A673 (cell line): ENCODE measurements around the gene RGS7. TPM values are rescaled to one million over a fixed set of nuclear protein-coding genes. Genes with fewer than 3 reads are reported as not detected.

Experiments used
- BruUV-seq: library from RNA; stranded (reverse); fragments of 400-500 nt; replicated peaks from 2 replicates; lab custom pipeline; 2021; lab: Mats Ljungman, UMichigan
- CTCF ChIA-PET: fragments of 300-600 bp; sonication (Branson Sonifier 250); formaldehyde crosslinking; loops from one replicate; lab custom pipeline; 2022; ENCODE audit warnings: antibody characterized with exemption; lab: Charles Lee
- POLR2A ChIA-PET: fragments of 300-600 bp; sonication (Branson Sonifier 250); formaldehyde crosslinking; loops from one replicate; lab custom pipeline; 2022; ENCODE audit warnings: antibody characterized with exemption; ENCODE audit not compliant: low non-redundant PET; lab: Charles Lee
- DNase-seq: peaks from one replicate; pipeline ENCODE4 v3.0.0-alpha.2; 2015; ENCODE audit warnings: low spot score
- H3K27ac ChIP-seq: fragments of 200-600 bp; sonication (generic); 2 replicates; pipeline ENCODE4 v1.5.1; 2016; ENCODE audit warnings: mixed run types, low read depth, mild to moderate bottlenecking, mixed read lengths, antibody characterized with exemption, low read length; ENCODE audit not compliant: poor library complexity, severe bottlenecking
- H3K27me3 ChIP-seq: fragments of 200-600 bp; sonication (generic); replicated peaks from 2 replicates; pipeline ENCODE4 v1.6.1; 2017; ENCODE audit warnings: mixed run types, low read depth, mild to moderate bottlenecking, mixed read lengths, antibody characterized with exemption, low read length; ENCODE audit not compliant: insufficient read depth, poor library complexity
- H3K36me3 ChIP-seq: fragments of 200-600 bp; sonication (generic); 2 replicates; pipeline ENCODE4 v1.6.1; 2016; ENCODE audit warnings: mixed run types, mild to moderate bottlenecking, mixed read lengths, antibody characterized with exemption, low read length; ENCODE audit not compliant: insufficient read depth, poor library complexity, severe bottlenecking
- H3K4me1 ChIP-seq: fragments of 200-600 bp; sonication (generic); 2 replicates; pipeline ENCODE4 v1.6.1; 2017; ENCODE audit warnings: mixed run types, mild to moderate bottlenecking, mixed read lengths, antibody characterized with exemption, low read length; ENCODE audit not compliant: insufficient read depth, poor library complexity, severe bottlenecking
- H3K4me3 ChIP-seq: fragments of 200-600 bp; sonication (generic); 2 replicates; pipeline ENCODE4 v1.5.1; 2016; ENCODE audit warnings: low read depth, mixed run types, mild to moderate bottlenecking, mixed read lengths, low read length; ENCODE audit not compliant: poor library complexity, severe bottlenecking
- H3K9me3 ChIP-seq: fragments of 200-600 bp; sonication (generic); 2 replicates; pipeline ENCODE4 v1.6.1; 2016; ENCODE audit warnings: mixed run types, low read depth, mild to moderate bottlenecking, mixed read lengths, antibody characterized with exemption, low read length; ENCODE audit not compliant: poor library complexity, severe bottlenecking
- CTCF ChIP-seq: fragments of 300-800, 200-600 bp; sonication (generic); conservative IDR thresholded peaks from 2 replicates; pipeline ENCODE4 v1.5.1; 2017; ENCODE audit warnings: low read depth, mild to moderate bottlenecking, antibody characterized with exemption, low read length, moderate library complexity, mixed read lengths
- EZH2 ChIP-seq: fragments of 200-600 bp; sonication (generic); IDR thresholded peaks from 2 replicates; pipeline ENCODE4 v1.6.1; 2017; ENCODE audit warnings: borderline replicate concordance, low read depth, mild to moderate bottlenecking, mixed read lengths, antibody characterized with exemption, low read length; ENCODE audit not compliant: poor library complexity, severe bottlenecking
- intact Hi-C: fragments of 100-400 bp; cut with micrococcal nuclease; formaldehyde crosslinking; loops from one replicate; pipeline ENCODE4 v1.10.0; 2022; ENCODE audit not compliant: unreplicated experiment
- total RNA-seq: library from RNA; stranded (reverse); gene quantifications from 2 replicates; pipeline ENCODE4 v1.2.3, GENCODE V29; 2021

Gene RGS7
- total RNA-seq, 1 experiment from 2014 or later, result not detected

GRCh38 chr1:241012708-241013340 is 344.2 kb downstream of the RGS7 start:
- no peaks in the 10 kb centered on the region for H3K27me3 ChIP-seq
- H3K27ac ChIP-seq, result no peak overlapping the region
- no peaks in the 10 kb centered on the region for H3K36me3 ChIP-seq
- no peaks in the 10 kb centered on the region for H3K4me1 ChIP-seq
- no TSS peak for BruUV-seq
- ChIA-PET POLR2A (no interaction called here), CTCF (no interaction called here)
- no peak overlapping the region for H3K4me3 ChIP-seq
- no peak for TF ChIP-seq CTCF
- H3K9me3 ChIP-seq, result no peaks in the 10 kb centered on the region
- intact Hi-C loops, result no loop called here
- no peak for DNase-seq

- intact Hi-C loops, result no loop called here
- no peak overlapping the region for H3K4me3 ChIP-seq
- no peaks in the 10 kb centered on the region for H3K9me3 ChIP-seq
- H3K27me3 ChIP-seq, result no peaks in the 10 kb centered on the region
- no peaks in the 10 kb centered on the region for H3K4me1 ChIP-seq
- TF ChIP-seq CTCF (no peak), EZH2 (no peak)
- ChIA-PET CTCF (no interaction called here), POLR2A (no interaction called here)
- BruUV-seq, result no TSS peak
- H3K36me3 ChIP-seq, result no peaks in the 10 kb centered on the region
- H3K27ac ChIP-seq, result no peak overlapping the region
- DNase-seq, result no peak
Measured at GRCh38 chr1:241007668-241008067, 349.3 kb downstream of the RGS7 start.

- Histone ChIP-seq H3K27me3 (peaks cover 5% of the 10 kb centered on the region), H3K4me1 (no peaks in the 10 kb centered on the region), H3K4me3 (no peak overlapping the region), H3K27ac (no peak overlapping the region), H3K9me3 (no peaks in the 10 kb centered on the region), H3K36me3 (no peaks in the 10 kb centered on the region)
- no peak for TF ChIP-seq EZH2
- no TSS peak for BruUV-seq
- intact Hi-C loops, result no loop called here
- no peak for DNase-seq
- CTCF ChIA-PET, result no interaction called here
- POLR2A ChIA-PET, result no interaction called here
Measured at GRCh38 chr1:240999826-241000225, 357.2 kb downstream of the RGS7 start.

GRCh38 chr1:240998441-240999015 is 358.5 kb downstream of the RGS7 start:
- ChIA-PET POLR2A (no interaction called here), CTCF (no interaction called here)
- intact Hi-C loops, result no loop called here
- H3K27ac ChIP-seq, result no peak overlapping the region
- H3K4me1 ChIP-seq, result no peaks in the 10 kb centered on the region
- no TSS peak for BruUV-seq
- no peak overlapping the region for H3K4me3 ChIP-seq
- DNase-seq, result no peak
- H3K27me3 ChIP-seq, result peaks cover 5% of the 10 kb centered on the region
- TF ChIP-seq EZH2 (no peak), CTCF (no peak)
- H3K36me3 ChIP-seq, result no peaks in the 10 kb centered on the region
- no peaks in the 10 kb centered on the region for H3K9me3 ChIP-seq
